Thyroid gland (tissue), 4 donors: ENCODE data around the gene HLA-C.
"Not testable (repeated sequence)": the region's sequence is repeated elsewhere in the genome, so short reads cannot be mapped to it uniquely, and the experiment has no call there.

ENCODE experiments used
- POLR2A ChIP-seq, 2 donors: fragments of 450-650 bp; IDR thresholded peaks; one replicate each; pipeline ENCODE4 v1.6.1; 2017; ENCODE audit warnings: antibody characterized with exemption in 2 of 2, mild to moderate bottlenecking in 2 of 2, moderate library complexity in 1 of 2
- TF ChIP-seq, protein P1 (sequence below), 6 experiments: fragments of 200-600 bp in 3 of 6; fragments of 450-650 bp in 3 of 6; sonication (generic) in 3 of 6; IDR thresholded peaks; one replicate each; pipeline ENCODE4 v1.5.1; 2016 to 2019; ENCODE audit warnings: antibody characterized with exemption in 6 of 6, mild to moderate bottlenecking in 2 of 6, inconsistent platforms in 1 of 6, moderate library complexity in 1 of 6

GRCh38 chr6:31259995-31260394 lies 11.9 kb downstream of the HLA-C start:
- TF ChIP-seq, protein P1, sequence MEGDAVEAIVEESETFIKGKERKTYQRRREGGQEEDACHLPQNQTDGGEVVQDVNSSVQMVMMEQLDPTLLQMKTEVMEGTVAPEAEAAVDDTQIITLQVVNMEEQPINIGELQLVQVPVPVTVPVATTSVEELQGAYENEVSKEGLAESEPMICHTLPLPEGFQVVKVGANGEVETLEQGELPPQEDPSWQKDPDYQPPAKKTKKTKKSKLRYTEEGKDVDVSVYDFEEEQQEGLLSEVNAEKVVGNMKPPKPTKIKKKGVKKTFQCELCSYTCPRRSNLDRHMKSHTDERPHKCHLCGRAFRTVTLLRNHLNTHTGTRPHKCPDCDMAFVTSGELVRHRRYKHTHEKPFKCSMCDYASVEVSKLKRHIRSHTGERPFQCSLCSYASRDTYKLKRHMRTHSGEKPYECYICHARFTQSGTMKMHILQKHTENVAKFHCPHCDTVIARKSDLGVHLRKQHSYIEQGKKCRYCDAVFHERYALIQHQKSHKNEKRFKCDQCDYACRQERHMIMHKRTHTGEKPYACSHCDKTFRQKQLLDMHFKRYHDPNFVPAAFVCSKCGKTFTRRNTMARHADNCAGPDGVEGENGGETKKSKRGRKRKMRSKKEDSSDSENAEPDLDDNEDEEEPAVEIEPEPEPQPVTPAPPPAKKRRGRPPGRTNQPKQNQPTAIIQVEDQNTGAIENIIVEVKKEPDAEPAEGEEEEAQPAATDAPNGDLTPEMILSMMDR (IDR thresholded peaks at IDR 0.05) = not testable (repeated sequence)
- TF ChIP-seq POLR2A (IDR thresholded peaks at IDR 0.05) = not testable (repeated sequence)
